GM23338 (cell line): Measurements from ENCODE around the gene SELENOS. TPM values are rescaled to one million over a fixed set of nuclear protein-coding genes. Genes with fewer than 3 reads are reported as not detected.
A peak's percentile ranks its signal among the peaks of the same experiment; 100 is the strongest.

Source experiments
- ATAC-seq: fragments of 200-7000 bp; cut with Tn5 transposase; 3 replicates; pipeline ENCODE4 v1.9.1; 2020
- DNase-seq: peaks from one replicate; pipeline ENCODE4 v3.0.0-alpha.2; 2015; ENCODE audit warnings: low spot score
- H2AFZ ChIP-seq: fragments of 200-600 bp; sonication (generic); 2 replicates; pipeline ENCODE4 v1.8.0; 2016; ENCODE audit warnings: antibody characterized with exemption, mild to moderate bottlenecking, moderate library complexity
- H3F3A ChIP-seq: fragments of 200-600 bp; sonication (generic); replicated peaks from 2 replicates; pipeline ENCODE4 v1.8.0; 2017; ENCODE audit warnings: antibody characterized with exemption, mixed run types, low read depth
- H3K27ac ChIP-seq: fragments of 200-600 bp; sonication (generic); 2 replicates; pipeline ENCODE4 v1.6.1; 2016; ENCODE audit warnings: low read depth
- H3K27me3 ChIP-seq: fragments of 200-600 bp; sonication (generic); 2 replicates; pipeline ENCODE4 v1.8.0; 2016; ENCODE audit warnings: mild to moderate bottlenecking, mixed run types, moderate library complexity; ENCODE audit not compliant: insufficient read depth
- H3K36me3 ChIP-seq: fragments of 200-600 bp; sonication (generic); 2 replicates; pipeline ENCODE4 v1.8.0; 2016; ENCODE audit warnings: mild to moderate bottlenecking; ENCODE audit not compliant: insufficient read depth
- H3K4me1 ChIP-seq: fragments of 200-600 bp; sonication (generic); 2 replicates; pipeline ENCODE4 v1.8.0; 2016; ENCODE audit warnings: mild to moderate bottlenecking, moderate library complexity; ENCODE audit not compliant: insufficient read depth
- H3K4me2 ChIP-seq: fragments of 200-600 bp; sonication (generic); 2 replicates; pipeline ENCODE4 v1.7.1; 2017; ENCODE audit warnings: mixed run types
- H3K4me3 ChIP-seq: fragments of 200-600 bp; sonication (generic); 2 replicates; pipeline ENCODE4 v1.6.1; 2016; ENCODE audit warnings: mixed run types
- H3K79me2 ChIP-seq: fragments of 200-600 bp; sonication (generic); replicated peaks from 2 replicates; pipeline ENCODE4 v1.8.0; 2017; ENCODE audit warnings: mild to moderate bottlenecking; ENCODE audit not compliant: insufficient read depth
- H3K9me2 ChIP-seq: fragments of 200-600 bp; sonication (generic); 2 replicates; pipeline ENCODE4 v1.8.0; 2017; ENCODE audit not compliant: insufficient read depth
- H4K20me1 ChIP-seq: fragments of 200-600 bp; sonication (generic); replicated peaks from 2 replicates; pipeline ENCODE4 v1.8.0; 2017; ENCODE audit warnings: mild to moderate bottlenecking; ENCODE audit not compliant: insufficient read depth
- H3K27ac Mint-ChIP-seq: 2 replicates; pipeline ENCODE4 v1.8.0; 2020; ENCODE audit warnings: inconsistent platforms, mild to moderate bottlenecking, moderate library complexity, mixed read lengths
- H3K27me3 Mint-ChIP-seq: 3 replicates; pipeline ENCODE4 v1.8.0; 2022; ENCODE audit warnings: low read depth, mild to moderate bottlenecking, moderate library complexity, mixed read lengths, inconsistent platforms; ENCODE audit not compliant: insufficient read depth, poor library complexity
- H3K36me3 Mint-ChIP-seq: 3 replicates; pipeline ENCODE4 v1.8.0; 2021; ENCODE audit warnings: low read depth, mild to moderate bottlenecking, inconsistent platforms, moderate library complexity, mixed read lengths
- H3K4me1 Mint-ChIP-seq: 3 replicates; pipeline ENCODE4 v1.8.0; 2020; ENCODE audit warnings: mild to moderate bottlenecking, inconsistent platforms, mixed read lengths
- H3K4me3 Mint-ChIP-seq: 3 replicates; pipeline ENCODE4 v1.8.0; 2021; ENCODE audit warnings: moderate library complexity, mild to moderate bottlenecking, inconsistent platforms, mixed read lengths
- H3K9me3 Mint-ChIP-seq: 3 replicates; pipeline ENCODE4 v1.8.0; 2020; ENCODE audit warnings: moderate library complexity, mild to moderate bottlenecking, inconsistent platforms, mixed read lengths
- CREB1 ChIP-seq: fragments of 250-450 bp; sonication (Bioruptor Pico); IDR thresholded peaks from 2 replicates; pipeline ENCODE4 v1.5.0; 2020; ENCODE audit warnings: low read depth, mild to moderate bottlenecking, moderate library complexity
- CTCF ChIP-seq, 2 experiments: fragments of 200-600 bp in 1 of 2; sonication (generic) in 1 of 2; conservative IDR thresholded peaks; 2 replicates each; pipeline versions ENCODE4 v1.5.1 to v1.6.1; 2016 to 2017; ENCODE audit warnings: antibody characterized with exemption in 2 of 2, low read depth in 2 of 2, mild to moderate bottlenecking in 2 of 2, moderate library complexity in 1 of 2
- EZH2 ChIP-seq: fragments of 200-600 bp; sonication (generic); IDR thresholded peaks from one replicate; pipeline ENCODE4 v1.8.0; 2017; ENCODE audit warnings: antibody characterized with exemption, mild to moderate bottlenecking, low read depth; ENCODE audit not compliant: unreplicated experiment
- EZH2phosphoT487 ChIP-seq: fragments of 200-600 bp; sonication (generic); IDR thresholded peaks from one replicate; pipeline ENCODE4 v1.8.1; 2018; ENCODE audit warnings: antibody characterized with exemption; ENCODE audit not compliant: unreplicated experiment
- JUNB ChIP-seq: IDR thresholded peaks from one replicate; pipeline ENCODE4 v1.6.1; 2016; ENCODE audit warnings: antibody characterized with exemption; ENCODE audit not compliant: unreplicated experiment
- NANOG ChIP-seq: IDR thresholded peaks from 2 replicates; pipeline ENCODE4 v1.6.1; 2016; ENCODE audit warnings: antibody characterized with exemption, borderline replicate concordance
- POLR2AphosphoS5 ChIP-seq: IDR thresholded peaks from 2 replicates; pipeline ENCODE4 v1.6.1; 2016; ENCODE audit warnings: antibody characterized with exemption, low read depth
- REST ChIP-seq: IDR thresholded peaks from one replicate; pipeline ENCODE4 v1.6.1; 2018; ENCODE audit warnings: antibody characterized with exemption; ENCODE audit not compliant: unreplicated experiment
- STAT1 ChIP-seq: IDR thresholded peaks from one replicate; pipeline ENCODE4 v1.6.1; 2016; ENCODE audit warnings: antibody characterized with exemption; ENCODE audit not compliant: unreplicated experiment
- ZNF114 ChIP-seq: fragments of 250-450 bp; sonication (Bioruptor Pico); IDR thresholded peaks from 2 replicates; pipeline ENCODE4 v1.5.0; 2020; ENCODE audit warnings: mild to moderate bottlenecking, moderate library complexity
- ZNF331 ChIP-seq: fragments of 250-450 bp; sonication (Bioruptor Pico); IDR thresholded peaks from 2 replicates; pipeline ENCODE4 v1.5.0; 2020; ENCODE audit warnings: low read depth, mild to moderate bottlenecking, moderate library complexity
- polyA plus RNA-seq: library from polyadenylated mRNA; unstranded; fragments of >200 nt; fragmentation: Nextera tagmentation; extraction: Ambion mirVana; gene quantifications from 2 replicates; pipeline ENCODE4 v1.2.1, GENCODE V29; 2016
- total RNA-seq: library from RNA; depleted of rRNA; stranded (reverse); fragments of >200 nt; shearing (Covaris generic); gene quantifications from 2 replicates; pipeline ENCODE4 v1.2.3, GENCODE V29; 2014
- TF ChIP-seq, protein P1 (sequence below): IDR thresholded peaks from 2 replicates; pipeline ENCODE4 v1.6.1; 2016; ENCODE audit warnings: antibody characterized with exemption
- TF ChIP-seq, protein P2 (sequence below): fragments of 250-450 bp; sonication (Bioruptor Pico); IDR thresholded peaks from 2 replicates; pipeline ENCODE4 v1.5.0; 2020; ENCODE audit warnings: mild to moderate bottlenecking, moderate library complexity

SELENOS gene
- total and polyA plus RNA-seq, 2 experiments from 2014 or later: 37.0 to 106 TPM

GRCh38 chr15:101232677-101233076 is 44.6 kb downstream of the SELENOS start:
- no peak overlapping the region for H3K27ac ChIP-seq
- Mint-ChIP-seq H3K9me3 (no peaks in the 10 kb centered on the region), H3K4me1 (peaks cover 25% of the 10 kb centered on the region), H3K4me3 (no peak overlapping the region; the same call in 2 of the 3 replicates), H3K27ac (no peak overlapping the region), H3K27me3 (peaks cover 6% of the 10 kb centered on the region), H3K36me3 (peaks cover 33% of the 10 kb centered on the region)
- peaks cover 36% of the 10 kb centered on the region for H4K20me1 ChIP-seq
- H3F3A ChIP-seq: no peaks in the 10 kb centered on the region
- ATAC-seq: peak; percentile 95
- TF ChIP-seq EZH2phosphoT487 (no peak), POLR2AphosphoS5 (no peak), JUNB (no peak), STAT1 (no peak), NANOG (no peak), CREB1 (no peak), REST (no peak), ZNF114 (no peak), ZNF331 (CRISPR knock-in tag) (no peak), EZH2 (no peak), CTCF (conservative IDR thresholded peaks at IDR 0.05; ENCODE audit: low read depth in 2 of 2) (no peak)
- TF ChIP-seq, protein P1, sequence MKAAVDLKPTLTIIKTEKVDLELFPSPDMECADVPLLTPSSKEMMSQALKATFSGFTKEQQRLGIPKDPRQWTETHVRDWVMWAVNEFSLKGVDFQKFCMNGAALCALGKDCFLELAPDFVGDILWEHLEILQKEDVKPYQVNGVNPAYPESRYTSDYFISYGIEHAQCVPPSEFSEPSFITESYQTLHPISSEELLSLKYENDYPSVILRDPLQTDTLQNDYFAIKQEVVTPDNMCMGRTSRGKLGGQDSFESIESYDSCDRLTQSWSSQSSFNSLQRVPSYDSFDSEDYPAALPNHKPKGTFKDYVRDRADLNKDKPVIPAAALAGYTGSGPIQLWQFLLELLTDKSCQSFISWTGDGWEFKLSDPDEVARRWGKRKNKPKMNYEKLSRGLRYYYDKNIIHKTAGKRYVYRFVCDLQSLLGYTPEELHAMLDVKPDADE: no peak
- TF ChIP-seq, protein P2, sequence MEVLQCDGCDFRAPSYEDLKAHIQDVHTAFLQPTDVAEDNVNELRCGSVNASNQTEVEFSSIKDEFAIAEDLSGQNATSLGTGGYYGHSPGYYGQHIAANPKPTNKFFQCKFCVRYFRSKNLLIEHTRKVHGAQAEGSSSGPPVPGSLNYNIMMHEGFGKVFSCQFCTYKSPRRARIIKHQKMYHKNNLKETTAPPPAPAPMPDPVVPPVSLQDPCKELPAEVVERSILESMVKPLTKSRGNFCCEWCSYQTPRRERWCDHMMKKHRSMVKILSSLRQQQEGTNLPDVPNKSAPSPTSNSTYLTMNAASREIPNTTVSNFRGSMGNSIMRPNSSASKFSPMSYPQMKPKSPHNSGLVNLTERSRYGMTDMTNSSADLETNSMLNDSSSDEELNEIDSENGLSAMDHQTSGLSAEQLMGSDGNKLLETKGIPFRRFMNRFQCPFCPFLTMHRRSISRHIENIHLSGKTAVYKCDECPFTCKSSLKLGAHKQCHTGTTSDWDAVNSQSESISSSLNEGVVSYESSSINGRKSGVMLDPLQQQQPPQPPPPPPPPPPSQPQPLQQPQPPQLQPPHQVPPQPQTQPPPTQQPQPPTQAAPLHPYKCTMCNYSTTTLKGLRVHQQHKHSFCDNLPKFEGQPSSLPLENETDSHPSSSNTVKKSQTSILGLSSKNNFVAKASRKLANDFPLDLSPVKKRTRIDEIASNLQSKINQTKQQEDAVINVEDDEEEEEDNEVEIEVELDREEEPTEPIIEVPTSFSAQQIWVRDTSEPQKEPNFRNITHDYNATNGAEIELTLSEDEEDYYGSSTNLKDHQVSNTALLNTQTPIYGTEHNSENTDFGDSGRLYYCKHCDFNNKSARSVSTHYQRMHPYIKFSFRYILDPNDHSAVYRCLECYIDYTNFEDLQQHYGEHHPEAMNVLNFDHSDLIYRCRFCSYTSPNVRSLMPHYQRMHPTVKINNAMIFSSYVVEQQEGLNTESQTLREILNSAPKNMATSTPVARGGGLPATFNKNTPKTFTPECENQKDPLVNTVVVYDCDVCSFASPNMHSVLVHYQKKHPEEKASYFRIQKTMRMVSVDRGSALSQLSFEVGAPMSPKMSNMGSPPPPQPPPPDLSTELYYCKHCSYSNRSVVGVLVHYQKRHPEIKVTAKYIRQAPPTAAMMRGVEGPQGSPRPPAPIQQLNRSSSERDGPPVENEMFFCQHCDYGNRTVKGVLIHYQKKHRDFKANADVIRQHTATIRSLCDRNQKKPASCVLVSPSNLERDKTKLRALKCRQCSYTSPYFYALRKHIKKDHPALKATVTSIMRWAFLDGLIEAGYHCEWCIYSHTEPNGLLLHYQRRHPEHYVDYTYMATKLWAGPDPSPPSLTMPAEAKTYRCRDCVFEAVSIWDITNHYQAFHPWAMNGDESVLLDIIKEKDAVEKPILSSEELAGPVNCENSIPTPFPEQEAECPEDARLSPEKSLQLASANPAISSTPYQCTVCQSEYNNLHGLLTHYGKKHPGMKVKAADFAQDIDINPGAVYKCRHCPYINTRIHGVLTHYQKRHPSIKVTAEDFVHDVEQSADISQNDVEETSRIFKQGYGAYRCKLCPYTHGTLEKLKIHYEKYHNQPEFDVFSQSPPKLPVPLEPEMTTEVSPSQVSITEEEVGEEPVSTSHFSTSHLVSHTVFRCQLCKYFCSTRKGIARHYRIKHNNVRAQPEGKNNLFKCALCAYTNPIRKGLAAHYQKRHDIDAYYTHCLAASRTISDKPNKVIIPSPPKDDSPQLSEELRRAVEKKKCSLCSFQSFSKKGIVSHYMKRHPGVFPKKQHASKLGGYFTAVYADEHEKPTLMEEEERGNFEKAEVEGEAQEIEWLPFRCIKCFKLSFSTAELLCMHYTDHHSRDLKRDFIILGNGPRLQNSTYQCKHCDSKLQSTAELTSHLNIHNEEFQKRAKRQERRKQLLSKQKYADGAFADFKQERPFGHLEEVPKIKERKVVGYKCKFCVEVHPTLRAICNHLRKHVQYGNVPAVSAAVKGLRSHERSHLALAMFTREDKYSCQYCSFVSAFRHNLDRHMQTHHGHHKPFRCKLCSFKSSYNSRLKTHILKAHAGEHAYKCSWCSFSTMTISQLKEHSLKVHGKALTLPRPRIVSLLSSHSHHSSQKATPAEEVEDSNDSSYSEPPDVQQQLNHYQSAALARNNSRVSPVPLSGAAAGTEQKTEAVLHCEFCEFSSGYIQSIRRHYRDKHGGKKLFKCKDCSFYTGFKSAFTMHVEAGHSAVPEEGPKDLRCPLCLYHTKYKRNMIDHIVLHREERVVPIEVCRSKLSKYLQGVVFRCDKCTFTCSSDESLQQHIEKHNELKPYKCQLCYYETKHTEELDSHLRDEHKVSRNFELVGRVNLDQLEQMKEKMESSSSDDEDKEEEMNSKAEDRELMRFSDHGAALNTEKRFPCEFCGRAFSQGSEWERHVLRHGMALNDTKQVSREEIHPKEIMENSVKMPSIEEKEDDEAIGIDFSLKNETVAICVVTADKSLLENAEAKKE: no peak
- DNase-seq: peak; percentile 17
- no peaks in the 10 kb centered on the region for H3K27me3 ChIP-seq
- H2AFZ ChIP-seq: no peak overlapping the region
- no peaks in the 10 kb centered on the region for H3K9me2 ChIP-seq
- H3K4me3 ChIP-seq: no peak overlapping the region
- H3K4me2 ChIP-seq: no peak overlapping the region
- H3K36me3 ChIP-seq: peaks cover 11% of the 10 kb centered on the region; the same call in 1 of the 2 replicates
- H3K79me2 ChIP-seq: peaks cover 100% of the 10 kb centered on the region
- H3K4me1 ChIP-seq: no peaks in the 10 kb centered on the region
